Measurements from ENCODE around the gene TMED10.

Gene TMED10

GRCh38 chr14:75206190-75206589 is 29.8 kb upstream of the TMED10 start:
- TF ChIP-seq, protein P1, sequence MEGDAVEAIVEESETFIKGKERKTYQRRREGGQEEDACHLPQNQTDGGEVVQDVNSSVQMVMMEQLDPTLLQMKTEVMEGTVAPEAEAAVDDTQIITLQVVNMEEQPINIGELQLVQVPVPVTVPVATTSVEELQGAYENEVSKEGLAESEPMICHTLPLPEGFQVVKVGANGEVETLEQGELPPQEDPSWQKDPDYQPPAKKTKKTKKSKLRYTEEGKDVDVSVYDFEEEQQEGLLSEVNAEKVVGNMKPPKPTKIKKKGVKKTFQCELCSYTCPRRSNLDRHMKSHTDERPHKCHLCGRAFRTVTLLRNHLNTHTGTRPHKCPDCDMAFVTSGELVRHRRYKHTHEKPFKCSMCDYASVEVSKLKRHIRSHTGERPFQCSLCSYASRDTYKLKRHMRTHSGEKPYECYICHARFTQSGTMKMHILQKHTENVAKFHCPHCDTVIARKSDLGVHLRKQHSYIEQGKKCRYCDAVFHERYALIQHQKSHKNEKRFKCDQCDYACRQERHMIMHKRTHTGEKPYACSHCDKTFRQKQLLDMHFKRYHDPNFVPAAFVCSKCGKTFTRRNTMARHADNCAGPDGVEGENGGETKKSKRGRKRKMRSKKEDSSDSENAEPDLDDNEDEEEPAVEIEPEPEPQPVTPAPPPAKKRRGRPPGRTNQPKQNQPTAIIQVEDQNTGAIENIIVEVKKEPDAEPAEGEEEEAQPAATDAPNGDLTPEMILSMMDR (IDR thresholded peaks at IDR 0.05; ENCODE audit: low read depth, low read length, missing control alignments) = no peak
- DNase-seq (ENCODE audit: extremely low read depth, low read depth) = no peak
- H3K4me3 ChIP-seq (replicated peaks; ENCODE audit: low read depth, low read length) = no peak overlapping the region

DNA sequence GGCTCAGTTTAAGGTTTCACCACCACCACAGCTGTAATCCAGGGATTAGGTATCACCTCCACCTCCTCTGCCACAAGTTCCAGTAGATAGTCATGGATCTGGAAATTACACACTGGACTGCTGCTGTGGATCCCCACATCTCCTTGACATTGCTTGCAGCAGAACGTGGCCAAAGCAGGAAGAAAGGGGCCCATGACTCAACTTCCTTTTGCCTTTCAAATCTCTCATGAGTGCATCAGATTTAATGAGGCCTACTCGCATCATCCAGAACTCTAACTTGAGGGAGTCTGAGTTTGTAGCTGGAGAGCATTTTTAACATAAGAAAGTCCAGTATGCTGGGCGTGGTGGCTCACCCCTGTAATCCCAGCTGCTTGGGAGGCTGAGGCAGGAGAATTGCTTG is 29.2 kb upstream of the TMED10 start:
- DNase-seq (ENCODE audit: extremely low read depth, low read depth) = no peak
- H3K4me3 ChIP-seq (replicated peaks; ENCODE audit: low read depth, low read length) = no peak overlapping the region
- TF ChIP-seq, protein P1 (IDR thresholded peaks at IDR 0.05; ENCODE audit: low read depth, low read length, missing control alignments) = no peak

DNA sequence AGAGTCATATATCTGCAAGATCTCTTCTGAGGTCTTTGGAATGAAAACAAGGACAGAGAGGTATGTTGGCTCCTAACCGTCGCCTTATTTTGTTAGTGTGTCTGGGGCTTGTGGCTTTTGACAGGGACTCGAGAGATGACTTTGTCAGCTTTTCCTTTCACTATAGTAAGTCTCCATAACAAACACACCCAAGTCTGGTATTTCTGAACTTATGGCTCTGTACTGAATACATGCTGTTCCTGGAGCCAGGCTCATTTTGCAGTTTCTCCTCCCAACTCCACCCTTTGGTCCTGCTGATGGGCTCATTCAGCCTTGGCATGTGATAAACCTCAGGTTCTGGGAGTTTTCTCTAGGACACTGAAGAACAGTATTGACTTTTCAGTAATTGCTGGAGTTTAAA is 27.7 kb upstream of the TMED10 start:
- no peak for DNase-seq (ENCODE audit: extremely low read depth, low read depth)
- H3K4me3 ChIP-seq (replicated peaks; ENCODE audit: low read depth, low read length) = no peak overlapping the region
- TF ChIP-seq, protein P1 (IDR thresholded peaks at IDR 0.05; ENCODE audit: low read depth, low read length, missing control alignments) = no peak

- TF ChIP-seq, protein P1 (IDR thresholded peaks at IDR 0.05; ENCODE audit: low read depth, low read length, missing control alignments) = no peak
- no peak for DNase-seq (ENCODE audit: extremely low read depth, low read depth)
Measured at GRCh38 chr14:75202657-75203056, 26.2 kb upstream of the TMED10 start.

GRCh38 chr14:75201087-75201486 is 24.7 kb upstream of the TMED10 start:
- H3K4me3 ChIP-seq (replicated peaks; ENCODE audit: low read depth, low read length) = no peak overlapping the region
- no peak for DNase-seq (ENCODE audit: extremely low read depth, low read depth)
- TF ChIP-seq, protein P1 (IDR thresholded peaks at IDR 0.05; ENCODE audit: low read depth, low read length, missing control alignments) = no peak

More at GRCh38 chr14:75202657-75203056, 26.2 kb upstream of the TMED10 start:
- H3K4me3 ChIP-seq (replicated peaks; ENCODE audit: low read depth, low read length) = no peak overlapping the region

DNA sequence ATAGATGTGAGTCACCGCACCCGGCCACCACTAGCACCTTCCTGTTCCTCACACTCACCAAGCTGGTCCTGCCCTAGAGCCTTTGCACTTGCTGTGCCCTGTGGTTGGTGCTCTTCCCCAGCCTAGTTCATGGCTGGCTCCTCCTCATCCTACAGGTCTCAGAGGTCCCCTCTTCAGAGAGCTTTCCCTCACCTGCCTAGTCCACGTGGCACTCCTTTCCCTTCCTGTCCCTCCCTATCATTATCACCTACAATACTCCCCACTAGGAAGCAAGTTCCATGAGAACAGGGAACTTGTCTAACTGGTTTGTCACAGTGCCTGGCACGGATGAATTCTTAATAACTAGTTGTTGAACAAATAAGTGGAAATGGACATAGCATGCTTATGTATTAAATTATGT is 24.0 kb upstream of the TMED10 start:
- no peak for DNase-seq (ENCODE audit: extremely low read depth, low read depth)
- no peak overlapping the region for H3K4me3 ChIP-seq (replicated peaks; ENCODE audit: low read depth, low read length)
- TF ChIP-seq, protein P1 (IDR thresholded peaks at IDR 0.05; ENCODE audit: low read depth, low read length, missing control alignments) = no peak

- TF ChIP-seq, protein P1 (IDR thresholded peaks at IDR 0.05; ENCODE audit: low read depth, low read length, missing control alignments) = no peak
- DNase-seq (ENCODE audit: extremely low read depth, low read depth) = no peak
- no peak overlapping the region for H3K4me3 ChIP-seq (replicated peaks; ENCODE audit: low read depth, low read length)
Measured at GRCh38 chr14:75198291-75198933, 22.0 kb upstream of the TMED10 start.
